H9 (cell line): ENCODE results near the gene CLMP. TPM values are rescaled to one million over a fixed set of nuclear protein-coding genes. Genes with fewer than 3 reads are reported as not detected.

Experiments
- DNase-seq: peaks from one replicate; pipeline ENCODE4 v3.0.0-alpha.2; 2017
- H2AFZ ChIP-seq: one replicate; pipeline ENCODE4 v1.6.1; 2013; ENCODE audit warnings: mild to moderate bottlenecking, low read length, control low read depth, moderate library complexity
- H2AK5ac ChIP-seq: 2 replicates; pipeline ENCODE4 v1.6.1; 2013; ENCODE audit warnings: low read length, control low read depth, mixed read lengths; ENCODE audit not compliant: insufficient read length
- H2BK120ac ChIP-seq: one replicate; pipeline ENCODE4 v1.6.1; 2013; ENCODE audit warnings: low read depth, mild to moderate bottlenecking, low read length, control low read depth, inconsistent platforms; ENCODE audit not compliant: poor library complexity, severe bottlenecking
- H2BK12ac ChIP-seq: 2 replicates; pipeline ENCODE4 v1.6.1; 2013; ENCODE audit warnings: low read length, control low read depth, mixed read lengths, low read depth; ENCODE audit not compliant: insufficient read length
- H2BK15ac ChIP-seq: 2 replicates; pipeline ENCODE4 v1.6.1; 2013; ENCODE audit warnings: low read depth, low read length, control low read depth
- H2BK20ac ChIP-seq: one replicate; pipeline ENCODE4 v1.6.1; 2013; ENCODE audit warnings: low read depth, mild to moderate bottlenecking, low read length, control low read depth, inconsistent platforms; ENCODE audit not compliant: poor library complexity, severe bottlenecking
- H2BK5ac ChIP-seq: 2 replicates; pipeline ENCODE4 v1.6.1; 2013; ENCODE audit warnings: low read length, control low read depth, mixed read lengths; ENCODE audit not compliant: insufficient read length
- H3K14ac ChIP-seq: 2 replicates; pipeline ENCODE4 v1.6.1; 2013; ENCODE audit warnings: low read length, control low read depth; ENCODE audit not compliant: insufficient read depth
- H3K18ac ChIP-seq: 2 replicates; pipeline ENCODE4 v1.6.1; 2013; ENCODE audit warnings: low read depth, mild to moderate bottlenecking, mixed read lengths, low read length, control low read depth; ENCODE audit not compliant: insufficient read length
- H3K23ac ChIP-seq: 2 replicates; pipeline ENCODE4 v1.6.1; 2013; ENCODE audit warnings: low read length, control low read depth, mixed read lengths, low read depth; ENCODE audit not compliant: insufficient read length
- H3K23me2 ChIP-seq: 2 replicates; pipeline ENCODE4 v1.6.1; 2013; ENCODE audit warnings: low read depth, mild to moderate bottlenecking, mixed read lengths, low read length, control low read depth; ENCODE audit not compliant: insufficient read length, poor library complexity, severe bottlenecking
- H3K27ac ChIP-seq: 2 replicates; pipeline ENCODE4 v1.5.1; 2013; ENCODE audit warnings: low read length, control low read depth, mixed read lengths, low read depth; ENCODE audit not compliant: insufficient read length
- H3K27me3 ChIP-seq: 2 replicates; pipeline ENCODE4 v1.6.1; 2013; ENCODE audit warnings: low read length, control low read depth, inconsistent platforms; ENCODE audit not compliant: insufficient read depth
- H3K4ac ChIP-seq: 2 replicates; pipeline ENCODE4 v1.6.1; 2013; ENCODE audit warnings: low read depth, mild to moderate bottlenecking, control low read depth, inconsistent platforms, low read length, moderate library complexity
- H3K4me1 ChIP-seq: 2 replicates; pipeline ENCODE4 v1.6.1; 2013; ENCODE audit warnings: low read length, control low read depth, inconsistent platforms; ENCODE audit not compliant: insufficient read depth
- H3K4me2 ChIP-seq: 2 replicates; pipeline ENCODE4 v1.6.1; 2013; ENCODE audit warnings: low read length, control low read depth, mixed read lengths; ENCODE audit not compliant: insufficient read length, insufficient read depth
- H3K56ac ChIP-seq: 2 replicates; pipeline ENCODE4 v1.6.1; 2013; ENCODE audit warnings: low read depth, mild to moderate bottlenecking, mixed read lengths, low read length, control low read depth; ENCODE audit not compliant: insufficient read length
- H3K79me1 ChIP-seq: 2 replicates; pipeline ENCODE4 v1.6.1; 2013; ENCODE audit warnings: low read depth, mild to moderate bottlenecking, moderate library complexity, low read length, control low read depth, inconsistent platforms; ENCODE audit not compliant: insufficient read depth, poor library complexity, severe bottlenecking
- H3K79me2 ChIP-seq: 2 replicates; pipeline ENCODE4 v1.6.1; 2013; ENCODE audit warnings: low read length, control low read depth, inconsistent platforms; ENCODE audit not compliant: insufficient read depth
- H3K9ac ChIP-seq: 2 replicates; pipeline ENCODE4 v1.6.1; 2013; ENCODE audit warnings: low read length, control low read depth, mixed read lengths; ENCODE audit not compliant: insufficient read length; ENCODE audit errors: extremely low read depth
- H3K9me3 ChIP-seq: one replicate; pipeline ENCODE4 v1.6.1; 2013; ENCODE audit warnings: low read depth, low read length, inconsistent platforms; ENCODE audit not compliant: control insufficient read depth
- H3T11ph ChIP-seq: one replicate; pipeline ENCODE4 v1.6.1; 2013; ENCODE audit warnings: mild to moderate bottlenecking, low read length, control low read depth, inconsistent platforms
- H4K20me1 ChIP-seq: one replicate; pipeline ENCODE4 v1.6.1; 2013; ENCODE audit not compliant: control insufficient read depth, insufficient read length, insufficient read depth
- H4K5ac ChIP-seq: 2 replicates; pipeline ENCODE4 v1.6.1; 2013; ENCODE audit warnings: low read depth, mild to moderate bottlenecking, mixed read lengths, low read length, control low read depth; ENCODE audit not compliant: insufficient read length
- H4K8ac ChIP-seq: replicated peaks from 2 replicates; pipeline ENCODE4 v1.6.1; 2013; ENCODE audit warnings: low read length, control low read depth, mixed read lengths, low read depth; ENCODE audit not compliant: insufficient read length
- H4K91ac ChIP-seq: 2 replicates; pipeline ENCODE4 v1.6.1; 2013; ENCODE audit warnings: low read depth, mild to moderate bottlenecking, moderate library complexity, mixed read lengths, low read length, control low read depth; ENCODE audit not compliant: insufficient read length
- H3K27ac Mint-ChIP-seq, 3 experiments: 2 replicates in 2 of 3; 3 replicates in 1 of 3; pipeline ENCODE4 v1.8.0; 2020 to 2021; ENCODE audit warnings: mixed read lengths in 3 of 3, mild to moderate bottlenecking in 1 of 3, moderate library complexity in 1 of 3
- H3K27me3 Mint-ChIP-seq: 2 replicates; pipeline ENCODE4 v1.8.0; 2021; ENCODE audit warnings: low read depth, mild to moderate bottlenecking, moderate library complexity, mixed read lengths
- H3K36me3 Mint-ChIP-seq, 3 experiments: 2 replicates in 2 of 3; 3 replicates in 1 of 3; pipeline ENCODE4 v1.8.0; 2020 to 2021; ENCODE audit warnings: low read depth in 3 of 3, mixed read lengths in 3 of 3; ENCODE audit not compliant: insufficient read depth in 1 of 3
- H3K4me1 Mint-ChIP-seq, 2 experiments: 2 replicates each; pipeline ENCODE4 v1.8.0; 2020; ENCODE audit warnings: mixed read lengths in 2 of 2
- H3K4me3 Mint-ChIP-seq, 2 experiments: 2 replicates in 1 of 2; 3 replicates in 1 of 2; pipeline ENCODE4 v1.8.0; 2020 to 2021; ENCODE audit warnings: mild to moderate bottlenecking in 2 of 2, mixed read lengths in 2 of 2, moderate library complexity in 1 of 2
- H3K9me3 Mint-ChIP-seq, 2 experiments: 2 replicates in 1 of 2; 3 replicates in 1 of 2; pipeline ENCODE4 v1.8.0; 2020; ENCODE audit warnings: mild to moderate bottlenecking in 2 of 2, mixed read lengths in 2 of 2, moderate library complexity in 1 of 2
- CTCF ChIP-seq: fragments of 200-600 bp; sonication (generic); conservative IDR thresholded peaks from 3 replicates; pipeline ENCODE4 v1.8.0; 2021; ENCODE audit warnings: antibody characterized with exemption, mild to moderate bottlenecking
- WGBS: extraction: QIAGEN DNeasy Blood & Tissue Kit; methylation state at CpG from one replicate; pipeline ENCODE4 v1.1.7; 2013; ENCODE audit warnings: missing lambda C conversion rate, low lambda C conversion rate, mixed read lengths; ENCODE audit not compliant: insufficient read length; ENCODE audit errors: extremely low coverage; 5-methylcytosine and 5-hydroxymethylcytosine counted together
- total RNA-seq: library from RNA; stranded (reverse); gene quantifications from 2 replicates; pipeline ENCODE4 v1.2.1, GENCODE V29; 2021

The CLMP gene
- total RNA-seq, 1 experiment from 2014 or later, result 13.8 TPM

GRCh38 chr11:123052901-123053721 is 141.9 kb downstream of the CLMP start:
- no peak overlapping the region for H2BK12ac ChIP-seq
- no peaks in the 10 kb centered on the region for H3K27me3 ChIP-seq
- no peak overlapping the region for H4K91ac ChIP-seq
- H3K79me2 ChIP-seq, result no peaks in the 10 kb centered on the region
- no peak overlapping the region for H3K27ac Mint-ChIP-seq
- H3K4me2 ChIP-seq, result no peak overlapping the region
- H3K4me3 Mint-ChIP-seq, result no peak overlapping the region
- no peak overlapping the region for H4K5ac ChIP-seq
- no CpG with 5 or more reads among the region's 5 CpGs for WGBS
- peaks cover 12 to 38% (median 27%) of the 10 kb centered on the region in 3 experiments; a peak in 6 of 7 replicates for H3K36me3 Mint-ChIP-seq
- H4K8ac ChIP-seq, result no peak overlapping the region
- TF ChIP-seq CTCF, result no peak
- no peaks in the 10 kb centered on the region for H3K9me3 Mint-ChIP-seq
- no peak overlapping the region for H3K23ac ChIP-seq
- H3K9ac ChIP-seq, result no peak overlapping the region
- H3K23me2 ChIP-seq, result no peaks in the 10 kb centered on the region
- H3K4me1 Mint-ChIP-seq, result peaks cover 4 to 7% of the 10 kb centered on the region in 2 experiments; a peak in 2 of 4 replicates
- DNase-seq, result no peak
- no peak overlapping the region for H2AK5ac ChIP-seq
- H2BK5ac ChIP-seq, result no peak overlapping the region
- no peak overlapping the region for H3K18ac ChIP-seq
- H3K14ac ChIP-seq, result no peak overlapping the region
- no peak overlapping the region for H2BK120ac ChIP-seq
- no peak overlapping the region for H3K56ac ChIP-seq
- no peak overlapping the region for H3K27ac ChIP-seq
- H2AFZ ChIP-seq, result no peak overlapping the region
- no peak overlapping the region for H3T11ph ChIP-seq
- no peak overlapping the region for H2BK20ac ChIP-seq
- no peaks in the 10 kb centered on the region for H3K9me3 ChIP-seq
- no peaks in the 10 kb centered on the region for H3K4me1 ChIP-seq
- no peaks in the 10 kb centered on the region for H3K79me1 ChIP-seq
- no peak overlapping the region for H3K4ac ChIP-seq
- H4K20me1 ChIP-seq, result no peaks in the 10 kb centered on the region
- H3K27me3 Mint-ChIP-seq, result no peaks in the 10 kb centered on the region
- H2BK15ac ChIP-seq, result no peak overlapping the region
